K562 (cell line): ENCODE data around the gene ST6GALNAC3. TPM values are rescaled to one million over a fixed set of nuclear protein-coding genes. Genes with fewer than 3 reads are reported as not detected.

Experiments used
- ATAC-seq: fragments of 200-7000 bp; cut with Tn5 transposase; 3 replicates; pipeline ENCODE4 v1.9.1; 2020; ENCODE audit warnings: moderate library complexity
- BruUV-seq: library from RNA; stranded (reverse); fragments of 400-500 nt; replicated peaks from 2 replicates; lab custom pipeline; 2021; lab: Mats Ljungman, UMichigan
- CTCF ChIA-PET: fragments of 300-600 bp; formaldehyde crosslinking; extraction: SDS; loops from one replicate; lab custom pipeline; 2021; ENCODE audit warnings: low intra/inter-chr PET ratio; lab: Yijun Ruan, JAX
- POLR2A ChIA-PET: fragments of 300-600, 350-650 bp; sonication (Branson Sonifier 250); formaldehyde crosslinking; extraction: SDS; loops from one replicate; lab custom pipeline; 2021; ENCODE audit warnings: antibody characterized with exemption, inconsistent platforms; lab: Yijun Ruan, JAX
- DNase-seq, 4 experiments: peaks; one replicate each; pipeline versions ENCODE4 v3.0.0 to v3.0.0-alpha.2; 2011 to 2018; ENCODE audit warnings: low spot score in 3 of 4, mixed read lengths in 3 of 4; ENCODE audit errors: extremely low read depth in 1 of 4
- FAIRE-seq: peaks from 2 replicates; lab custom pipeline; 2011; peaks lifted over from hg19 to GRCh38; lab: Jason Lieb, UNC
- H2AFZ ChIP-seq: 2 replicates; pipeline ENCODE4 v1.6.0; 2011; ENCODE audit warnings: low read depth, low read length, control low read depth, inconsistent platforms
- H3K27ac ChIP-seq: fragments of 200-600 bp; 3 replicates; pipeline ENCODE4 v1.8.0; 2011; ENCODE audit warnings: low read depth, mild to moderate bottlenecking, control low read depth, inconsistent platforms, low read length, moderate library complexity, mixed read lengths; ENCODE audit errors: extremely low read depth
- H3K27me3 ChIP-seq, 2 experiments: fragments of 300-600 bp in 1 of 2; 2 replicates in 1 of 2; 3 replicates in 1 of 2; pipeline versions ENCODE4 v1.6.0 to v1.8.0; 2011; ENCODE audit warnings: inconsistent platforms in 2 of 2, low read length in 2 of 2, mild to moderate bottlenecking in 1 of 2, mixed read lengths in 1 of 2, moderate library complexity in 1 of 2; ENCODE audit not compliant: control insufficient read depth in 2 of 2, insufficient read depth in 2 of 2
- H3K36me3 ChIP-seq: fragments of 300-600 bp; 3 replicates; pipeline ENCODE4 v1.8.0; 2011; ENCODE audit warnings: mild to moderate bottlenecking, low read length, inconsistent platforms; ENCODE audit not compliant: control insufficient read depth, insufficient read depth
- H3K4me1 ChIP-seq, 2 experiments: fragments of 200-600 bp in 1 of 2; replicated peaks in 1 of 2; 2 replicates in 1 of 2; 3 replicates in 1 of 2; pipeline versions ENCODE4 v1.5.1 to v1.8.0; 2011; ENCODE audit warnings: inconsistent platforms in 2 of 2, low read length in 2 of 2, mild to moderate bottlenecking in 1 of 2, mixed read lengths in 1 of 2, moderate library complexity in 1 of 2; ENCODE audit not compliant: control insufficient read depth in 2 of 2, insufficient read depth in 2 of 2
- H3K4me2 ChIP-seq: 2 replicates; pipeline ENCODE4 v1.6.1; 2011; ENCODE audit warnings: low read length, control low read depth, inconsistent platforms, mixed read lengths; ENCODE audit not compliant: insufficient read depth
- H3K4me3 ChIP-seq: fragments of 200-600 bp; sonication (generic), shearing (Covaris generic); 2 replicates; pipeline ENCODE4 v1.5.1; 2016; ENCODE audit warnings: control low read depth, inconsistent platforms
- H3K79me2 ChIP-seq: fragments of 200-600 bp; 3 replicates; pipeline ENCODE4 v1.8.0; 2011; ENCODE audit warnings: low read length, inconsistent platforms; ENCODE audit not compliant: control insufficient read depth, insufficient read depth
- H3K9ac ChIP-seq, 2 experiments: 2 replicates each; pipeline versions ENCODE4 v1.6.0 to v1.6.1; 2011; ENCODE audit warnings: low read depth in 2 of 2, low read length in 2 of 2, control low read depth in 1 of 2, inconsistent platforms in 1 of 2, mild to moderate bottlenecking in 1 of 2, mixed read lengths in 1 of 2; ENCODE audit not compliant: insufficient read depth in 1 of 2
- H3K9me1 ChIP-seq: one replicate; pipeline ENCODE4 v1.6.0; 2011; ENCODE audit warnings: inconsistent platforms, mild to moderate bottlenecking, low read length, moderate library complexity; ENCODE audit not compliant: control insufficient read depth, insufficient read depth
- H3K9me3 ChIP-seq: replicated peaks from 2 replicates; pipeline ENCODE4 v1.5.1; 2011; ENCODE audit warnings: low read depth, low read length, inconsistent platforms; ENCODE audit not compliant: control insufficient read depth, insufficient read depth
- H4K20me1 ChIP-seq: replicated peaks from 2 replicates; pipeline ENCODE4 v1.6.1; 2011; ENCODE audit warnings: low read length, inconsistent platforms, mixed read lengths; ENCODE audit not compliant: control insufficient read depth, insufficient read depth
- PHF20 ChIP-seq: fragments of 450-650 bp; IDR thresholded peaks from 2 replicates; pipeline ENCODE4 v1.6.1; 2018; ENCODE audit not compliant: partially characterized antibody
- TCF3 ChIP-seq: sonication (generic); formaldehyde crosslinking; IDR thresholded peaks from 2 replicates; pipeline ENCODE4 v1.4.0; 2020; ENCODE audit warnings: mild to moderate bottlenecking, missing genetic modification reagents
- TRIM28 ChIP-seq: fragments of 450-650 bp; IDR thresholded peaks from 2 replicates; pipeline ENCODE4 v1.6.1; 2017
- ZFP30 ChIP-seq: fragments of 250-450 bp; sonication (Bioruptor Pico); IDR thresholded peaks from 2 replicates; pipeline ENCODE4 v1.8.0; 2022; ENCODE audit warnings: moderate library complexity, mild to moderate bottlenecking, inconsistent platforms, borderline replicate concordance
- WGBS: fragments of 100-300 bp; shearing (Covaris generic); methylation state at CpG from one replicate; pipeline ENCODE4 v1.1.6; 2016; ENCODE audit warnings: low coverage, mixed read lengths; ENCODE audit not compliant: insufficient coverage; ENCODE audit errors: missing lambda C conversion rate; 5-methylcytosine and 5-hydroxymethylcytosine counted together
- in situ Hi-C: fragments of 300-500 bp; cut with MboI; formaldehyde crosslinking; loops from 4 replicates; pipeline ENCODE4 v1.15.0; 2018; ENCODE audit warnings: inconsistent platforms, mixed read lengths
- intact Hi-C: fragments of 100-400 bp; cut with micrococcal nuclease; formaldehyde crosslinking; loops from 2 replicates; pipeline ENCODE4 v1.14.2; 2022
- polyA plus RNA-seq, 8 experiments: library from polyadenylated mRNA; depleted of rRNA in 4 of 8; stranded (reverse) in 5 of 8; unstranded in 3 of 8; fragments of >200 nt; fragmentation: Nextera tagmentation in 2 of 8; fragmentation: Illumina TruSeq in 1 of 8; extraction: Ambion mirVana in 2 of 8; extraction: Trizol in 1 of 8; gene quantifications; 2 replicates each; pipeline versions ENCODE4 v1.2.1 to v1.2.3, GENCODE V29; 2011 to 2014; ENCODE audit warnings: inconsistent platforms in 1 of 8, missing spikeins in 1 of 8
- total RNA-seq, 7 experiments: library from RNA; depleted of rRNA in 6 of 7; stranded (reverse); fragments of >200 nt in 6 of 7; fragmentation: Illumina TruSeq in 2 of 7; extraction: Trizol in 2 of 7; gene quantifications; 2 replicates each; pipeline versions ENCODE4 v1.2.1 to v1.2.3, GENCODE V29; 2011 to 2021; ENCODE audit warnings: low replicate concordance in 1 of 7
- TF ChIP-seq, protein P1 (sequence below), 2 experiments: fragments of 450-650 bp in 1 of 2; sonication (generic) in 1 of 2; formaldehyde crosslinking; conservative IDR thresholded peaks; 2 replicates each; pipeline versions ENCODE4 v1.4.0 to v1.8.1; 2020 to 2022; ENCODE audit warnings: mild to moderate bottlenecking in 1 of 2, missing genetic modification reagents in 1 of 2
- TF ChIP-seq, protein P2 (sequence below): fragments of 250-450 bp; sonication (Bioruptor Pico); IDR thresholded peaks from 2 replicates; pipeline ENCODE4 v1.8.0; 2021; ENCODE audit warnings: mild to moderate bottlenecking, moderate library complexity

ST6GALNAC3 gene
- total and polyA plus RNA-seq, 9 of the 15 experiments (the other 6 are each of a cell fraction or from before 2014, with no cell fraction given) = 0.04 to 0.29 (median 0.18) TPM; not detected in 6

DNA sequence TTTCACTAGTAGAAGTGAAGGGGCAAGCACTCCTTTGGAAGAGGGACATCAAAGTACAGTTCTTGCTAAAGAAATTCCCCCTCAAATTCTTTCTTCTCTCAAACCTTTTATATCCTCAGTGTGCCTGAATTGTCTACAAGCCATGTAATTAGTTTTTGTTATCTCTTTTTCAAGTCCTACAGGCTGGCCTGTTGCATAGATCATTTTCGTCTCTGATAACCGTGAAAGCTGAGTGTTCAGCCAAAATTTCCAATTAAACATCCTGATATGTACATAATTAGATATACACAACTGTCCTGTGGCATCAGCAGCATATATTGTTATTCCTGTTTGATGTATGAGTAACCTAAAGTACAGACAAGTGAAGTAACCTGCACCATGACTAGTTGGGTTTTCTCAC lies 417.2 kb downstream of the ST6GALNAC3 start:
- H3K79me2 ChIP-seq = no peaks in the 10 kb centered on the region
- H2AFZ ChIP-seq = no peak overlapping the region
- H3K27ac ChIP-seq = no peak overlapping the region
- CTCF ChIA-PET = interaction anchor here (0.5 kb wide), 1 partner anchor 10 kb away, joined by 3 read pairs; no protein-coding TSS in a partner anchor
- H3K4me2 ChIP-seq = no peak overlapping the region
- 2% methylated on average over 2 of the region's 2 CpGs for WGBS
- in situ Hi-C loops (no loop called here), intact Hi-C loops (no loop called here)
- no peaks in the 10 kb centered on the region for H3K4me1 ChIP-seq
- no peak overlapping the region for H3K9ac ChIP-seq
- H4K20me1 ChIP-seq = no peaks in the 10 kb centered on the region
- ATAC-seq = no peak
- no peaks in the 10 kb centered on the region for H3K9me3 ChIP-seq
- H3K27me3 ChIP-seq = no peaks in the 10 kb centered on the region
- TF ChIP-seq, protein P1, sequence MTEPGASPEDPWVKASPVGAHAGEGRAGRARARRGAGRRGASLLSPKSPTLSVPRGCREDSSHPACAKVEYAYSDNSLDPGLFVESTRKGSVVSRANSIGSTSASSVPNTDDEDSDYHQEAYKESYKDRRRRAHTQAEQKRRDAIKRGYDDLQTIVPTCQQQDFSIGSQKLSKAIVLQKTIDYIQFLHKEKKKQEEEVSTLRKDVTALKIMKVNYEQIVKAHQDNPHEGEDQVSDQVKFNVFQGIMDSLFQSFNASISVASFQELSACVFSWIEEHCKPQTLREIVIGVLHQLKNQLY (CRISPR knock-in tag; conservative IDR thresholded peaks at IDR 0.05) = no peak
- TF ChIP-seq PHF20 = no peak
- TF ChIP-seq, protein P2, sequence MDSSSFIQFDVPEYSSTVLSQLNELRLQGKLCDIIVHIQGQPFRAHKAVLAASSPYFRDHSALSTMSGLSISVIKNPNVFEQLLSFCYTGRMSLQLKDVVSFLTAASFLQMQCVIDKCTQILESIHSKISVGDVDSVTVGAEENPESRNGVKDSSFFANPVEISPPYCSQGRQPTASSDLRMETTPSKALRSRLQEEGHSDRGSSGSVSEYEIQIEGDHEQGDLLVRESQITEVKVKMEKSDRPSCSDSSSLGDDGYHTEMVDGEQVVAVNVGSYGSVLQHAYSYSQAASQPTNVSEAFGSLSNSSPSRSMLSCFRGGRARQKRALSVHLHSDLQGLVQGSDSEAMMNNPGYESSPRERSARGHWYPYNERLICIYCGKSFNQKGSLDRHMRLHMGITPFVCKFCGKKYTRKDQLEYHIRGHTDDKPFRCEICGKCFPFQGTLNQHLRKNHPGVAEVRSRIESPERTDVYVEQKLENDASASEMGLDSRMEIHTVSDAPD (CRISPR knock-in tag) = no peak
- no peak for TF ChIP-seq ZFP30 (CRISPR knock-in tag)
- TF ChIP-seq TCF3 (CRISPR knock-in tag) = no peak
- no peak for TF ChIP-seq TRIM28
- TF ChIP-seq, all 486 proteins: peak for 0
- no peak for FAIRE-seq
- POLR2A ChIA-PET = no interaction called here
- H3K9me1 ChIP-seq = no peaks in the 10 kb centered on the region
- H3K36me3 ChIP-seq = no peaks in the 10 kb centered on the region
- no TSS peak for BruUV-seq
- DNase-seq = no peak
- H3K4me3 ChIP-seq = no peak overlapping the region
